GM12801 (cell line): ENCODE measurements around the gene CARMIL1.

Source experiments
- TF ChIP-seq, protein P1 (sequence below): IDR thresholded peaks from one replicate; pipeline ENCODE4 v1.5.1; 2011; ENCODE audit warnings: control low read depth; ENCODE audit not compliant: insufficient read length; ENCODE audit errors: extremely low read depth

CARMIL1 gene

DNA sequence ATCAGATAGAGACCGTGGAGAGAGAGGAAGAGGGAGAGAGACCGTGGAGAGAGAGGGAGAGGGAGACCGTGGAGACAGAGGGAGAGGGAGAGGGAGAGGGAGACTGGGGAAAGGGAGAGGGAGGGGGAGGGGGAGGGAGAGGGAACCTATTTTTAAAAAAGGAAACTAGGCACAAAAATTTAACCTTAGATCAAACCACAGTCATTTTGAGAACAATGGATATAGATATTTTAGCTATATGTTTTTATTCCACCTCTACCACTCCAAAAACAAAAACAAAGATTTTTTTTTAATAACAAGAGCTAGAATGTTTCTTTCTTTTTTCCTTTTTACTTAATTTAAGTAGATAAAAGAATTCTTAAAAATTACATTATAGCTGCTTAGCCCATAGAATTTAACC, 307.8 kb downstream of the CARMIL1 start:
- TF ChIP-seq, protein P1, sequence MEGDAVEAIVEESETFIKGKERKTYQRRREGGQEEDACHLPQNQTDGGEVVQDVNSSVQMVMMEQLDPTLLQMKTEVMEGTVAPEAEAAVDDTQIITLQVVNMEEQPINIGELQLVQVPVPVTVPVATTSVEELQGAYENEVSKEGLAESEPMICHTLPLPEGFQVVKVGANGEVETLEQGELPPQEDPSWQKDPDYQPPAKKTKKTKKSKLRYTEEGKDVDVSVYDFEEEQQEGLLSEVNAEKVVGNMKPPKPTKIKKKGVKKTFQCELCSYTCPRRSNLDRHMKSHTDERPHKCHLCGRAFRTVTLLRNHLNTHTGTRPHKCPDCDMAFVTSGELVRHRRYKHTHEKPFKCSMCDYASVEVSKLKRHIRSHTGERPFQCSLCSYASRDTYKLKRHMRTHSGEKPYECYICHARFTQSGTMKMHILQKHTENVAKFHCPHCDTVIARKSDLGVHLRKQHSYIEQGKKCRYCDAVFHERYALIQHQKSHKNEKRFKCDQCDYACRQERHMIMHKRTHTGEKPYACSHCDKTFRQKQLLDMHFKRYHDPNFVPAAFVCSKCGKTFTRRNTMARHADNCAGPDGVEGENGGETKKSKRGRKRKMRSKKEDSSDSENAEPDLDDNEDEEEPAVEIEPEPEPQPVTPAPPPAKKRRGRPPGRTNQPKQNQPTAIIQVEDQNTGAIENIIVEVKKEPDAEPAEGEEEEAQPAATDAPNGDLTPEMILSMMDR, result no peak

DNA sequence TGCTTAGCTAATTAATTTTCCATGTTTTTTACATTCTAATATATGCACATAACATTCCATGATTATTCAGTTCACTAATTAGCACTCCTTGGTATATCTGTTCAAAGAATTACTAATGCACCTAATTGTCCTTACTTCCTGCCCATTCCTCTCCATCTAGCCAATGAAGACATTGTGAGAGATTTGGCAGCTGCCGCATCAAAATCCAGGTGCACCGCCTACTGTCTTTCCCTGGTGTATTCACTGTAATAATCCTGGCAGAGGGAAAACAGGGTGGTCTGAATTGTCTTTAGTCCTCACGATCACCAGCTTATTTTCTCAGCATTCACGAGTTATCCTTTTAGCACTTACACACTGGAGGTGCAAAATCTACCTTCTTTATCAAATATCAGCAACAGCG, 311.8 kb downstream of the CARMIL1 start:
- TF ChIP-seq, protein P1, result no peak

DNA sequence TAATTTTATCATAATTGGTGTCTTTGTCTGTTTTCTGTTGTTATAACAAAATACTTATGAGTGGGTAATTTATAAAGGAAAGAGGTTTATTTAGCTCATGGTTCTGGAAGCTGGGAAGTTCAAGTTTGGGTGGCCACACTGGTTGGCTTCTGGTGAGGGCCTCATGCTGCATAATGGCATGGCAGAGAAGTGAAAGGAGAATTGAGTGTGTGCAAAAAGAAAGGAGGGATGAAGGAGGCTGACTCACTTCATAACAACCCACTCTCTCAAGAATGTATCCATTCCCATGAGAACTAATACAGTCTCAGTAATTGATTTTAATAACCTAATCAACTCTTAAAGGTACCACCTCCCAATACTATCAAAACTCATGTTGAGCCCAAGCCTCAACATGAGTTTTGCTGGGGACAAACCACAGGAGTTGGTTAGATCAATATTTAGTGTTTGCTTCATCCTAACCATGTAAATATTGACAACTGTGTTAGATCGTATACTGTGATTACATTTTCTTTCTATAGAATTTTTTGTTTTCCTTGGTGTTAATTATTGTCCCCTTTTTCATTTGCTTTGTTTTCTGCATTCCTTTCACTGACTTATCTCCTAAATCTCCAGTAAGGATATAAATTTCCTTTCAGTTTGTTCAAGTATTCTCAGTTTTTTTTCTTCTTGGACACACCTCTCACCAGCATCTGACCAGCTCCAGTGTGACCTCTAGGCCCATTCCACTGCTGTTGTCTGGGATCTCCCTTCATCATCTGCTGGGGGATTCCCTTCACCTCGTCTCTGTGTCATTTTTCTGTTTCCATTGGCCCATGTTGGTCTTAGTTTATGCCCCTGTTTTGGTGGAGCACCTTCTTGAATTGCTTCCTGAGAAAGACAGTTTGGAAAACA, 318.0 kb downstream of the CARMIL1 start:
- TF ChIP-seq, protein P1, result no peak

DNA sequence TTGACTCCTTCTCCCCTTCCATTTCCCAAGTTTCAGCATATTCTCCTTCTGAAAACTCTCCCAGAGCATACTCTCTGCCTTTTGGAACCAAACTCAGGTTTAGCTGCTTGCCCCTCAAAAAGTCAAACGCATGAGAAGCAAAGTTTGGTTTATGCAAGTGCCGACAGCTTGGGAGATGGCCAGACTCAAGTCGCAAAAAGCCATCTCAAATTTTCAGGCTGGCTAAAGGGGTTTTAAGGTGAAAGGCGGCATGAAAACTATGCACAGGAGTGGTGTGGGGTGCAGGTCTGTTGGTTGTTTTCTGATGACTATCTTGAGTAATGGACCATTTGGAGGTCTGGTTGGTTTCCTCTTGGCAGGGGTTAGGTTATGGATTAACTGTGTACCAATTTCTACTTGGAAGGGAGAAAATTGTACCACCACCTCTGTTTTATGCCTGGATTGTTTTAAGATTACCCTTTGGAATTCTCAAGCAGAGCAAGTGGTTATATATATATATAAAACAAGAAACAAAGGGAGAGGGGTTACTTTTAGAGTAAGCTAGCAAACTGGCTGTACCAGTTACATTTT, 320.4 kb downstream of the CARMIL1 start:
- TF ChIP-seq, protein P1, result no peak

DNA sequence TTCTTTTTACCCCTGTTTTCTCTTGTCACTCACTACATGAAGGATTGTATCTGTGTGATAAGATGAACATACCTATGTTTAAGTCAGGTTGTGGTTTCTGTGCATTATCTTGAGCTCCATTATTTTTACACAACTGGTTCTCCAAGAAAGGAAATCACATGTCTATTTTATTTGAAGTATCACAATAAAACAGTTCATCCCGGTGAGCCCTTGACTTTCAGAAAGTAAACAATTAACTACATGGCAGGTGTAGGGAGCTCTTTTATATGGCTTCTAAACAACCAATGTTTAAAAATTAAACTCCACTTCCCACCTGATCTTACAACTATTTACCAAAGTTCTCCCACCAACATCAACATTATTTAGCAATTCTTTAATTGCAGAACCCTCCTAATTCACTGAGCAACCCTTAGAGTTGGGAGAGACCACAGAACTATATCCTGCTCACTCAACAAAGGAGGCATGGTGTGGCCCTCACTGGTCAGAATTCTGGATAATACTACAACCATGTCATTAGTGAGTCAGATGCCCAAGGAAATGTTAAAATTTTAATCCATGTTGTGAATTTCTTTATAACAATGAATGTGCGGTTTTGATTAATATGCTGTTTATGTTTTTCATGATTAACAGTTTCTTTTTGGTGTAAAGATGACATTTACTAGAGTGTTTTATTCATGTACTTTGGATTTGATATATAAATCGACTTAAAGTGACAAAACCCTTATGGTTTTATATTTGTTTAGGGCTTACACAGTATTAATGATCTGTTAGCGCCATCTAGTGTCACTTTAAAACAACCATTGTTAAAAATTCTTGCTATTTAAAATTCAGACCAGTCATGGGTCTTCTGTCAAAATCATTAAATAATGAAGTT, 322.9 kb downstream of the CARMIL1 start:
- TF ChIP-seq, protein P1, result no peak

DNA sequence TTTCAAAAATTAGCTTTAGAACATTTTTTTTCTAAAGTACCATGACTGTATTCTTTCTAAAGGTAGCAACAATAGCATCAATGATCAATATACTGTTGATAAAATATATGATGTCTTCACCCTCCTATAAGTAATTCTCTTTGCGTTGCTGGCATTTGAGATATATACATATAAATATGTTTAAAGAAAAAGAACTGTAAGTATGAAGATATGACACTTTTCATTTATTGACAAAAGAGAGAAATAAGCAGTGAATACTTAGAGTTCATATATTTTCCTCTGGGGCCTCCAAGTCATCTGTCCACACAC, 323.5 kb downstream of the CARMIL1 start:
- TF ChIP-seq, protein P1, result no peak

DNA sequence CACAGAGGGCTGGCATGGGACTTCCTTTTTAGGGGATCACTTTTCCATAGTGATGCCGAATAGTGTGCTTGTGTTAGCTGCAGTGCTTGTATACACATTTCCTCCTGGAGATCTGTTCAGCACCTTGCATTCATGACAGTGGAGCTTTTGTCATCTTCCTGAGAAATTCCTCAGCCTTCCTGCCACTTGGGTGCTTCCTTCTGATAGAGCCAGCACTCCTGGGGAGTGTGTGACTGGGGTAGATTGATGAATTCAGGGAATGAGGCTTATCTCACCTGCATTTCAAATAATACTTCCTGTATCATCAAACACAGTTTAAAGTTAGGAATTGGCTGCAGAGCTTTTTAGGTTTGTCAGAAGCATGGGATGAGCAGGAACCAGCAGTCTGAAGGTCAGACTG, 324.1 kb downstream of the CARMIL1 start:
- TF ChIP-seq, protein P1, result no peak
